Measurements from ENCODE around the gene PPM1F.
A peak's percentile ranks its signal among the peaks of the same experiment; 100 is the strongest.

PPM1F gene, protein sequence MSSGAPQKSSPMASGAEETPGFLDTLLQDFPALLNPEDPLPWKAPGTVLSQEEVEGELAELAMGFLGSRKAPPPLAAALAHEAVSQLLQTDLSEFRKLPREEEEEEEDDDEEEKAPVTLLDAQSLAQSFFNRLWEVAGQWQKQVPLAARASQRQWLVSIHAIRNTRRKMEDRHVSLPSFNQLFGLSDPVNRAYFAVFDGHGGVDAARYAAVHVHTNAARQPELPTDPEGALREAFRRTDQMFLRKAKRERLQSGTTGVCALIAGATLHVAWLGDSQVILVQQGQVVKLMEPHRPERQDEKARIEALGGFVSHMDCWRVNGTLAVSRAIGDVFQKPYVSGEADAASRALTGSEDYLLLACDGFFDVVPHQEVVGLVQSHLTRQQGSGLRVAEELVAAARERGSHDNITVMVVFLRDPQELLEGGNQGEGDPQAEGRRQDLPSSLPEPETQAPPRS

GRCh38 chr22:21952586-21953571 is at the start of gene PPM1F:
PPM1F (minus strand) TSS chr22:21952848; CDS start chr22:21946048, 6,800 bp downstream.
- no peak for DNase-seq

- DNase-seq, result no peak
Observed at GRCh38 chr22:22001664-22002525, 49.2 kb upstream of the PPM1F start.

DNA sequence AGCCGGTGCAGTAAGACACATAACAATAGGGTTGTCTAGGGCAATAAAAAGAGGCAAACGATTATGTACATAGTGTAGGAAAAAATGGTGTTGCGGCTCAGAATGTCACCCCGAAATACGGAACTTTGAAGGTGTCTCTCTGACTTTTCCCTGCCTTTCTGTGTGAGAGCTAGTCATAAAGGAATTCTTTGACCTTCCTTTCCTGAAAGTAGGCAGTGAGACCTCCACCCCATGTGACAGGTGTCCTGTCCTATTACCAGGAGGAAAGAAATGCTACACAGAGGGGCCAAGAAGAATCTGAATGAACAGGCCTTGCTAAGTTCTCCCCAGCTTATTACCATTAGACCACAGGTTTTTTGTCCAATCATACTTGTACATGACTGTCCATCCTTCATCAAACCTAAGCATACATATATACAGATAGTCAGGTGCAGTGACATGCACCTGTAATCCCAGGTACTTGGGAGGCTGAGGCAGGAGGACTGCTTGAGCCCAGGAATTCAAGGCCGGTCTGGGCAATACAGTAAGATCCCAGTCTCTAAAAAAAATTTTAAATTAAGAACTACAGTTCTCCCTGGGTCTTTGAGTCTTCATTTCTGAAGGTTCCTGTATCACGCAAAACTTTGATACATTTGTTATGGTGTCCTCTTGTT is 46.1 kb upstream of the PPM1F start:
- DNase-seq, result no peak

- no peak for DNase-seq
Observed at GRCh38 chr22:21996175-21996720, 43.6 kb upstream of the PPM1F start.

DNA sequence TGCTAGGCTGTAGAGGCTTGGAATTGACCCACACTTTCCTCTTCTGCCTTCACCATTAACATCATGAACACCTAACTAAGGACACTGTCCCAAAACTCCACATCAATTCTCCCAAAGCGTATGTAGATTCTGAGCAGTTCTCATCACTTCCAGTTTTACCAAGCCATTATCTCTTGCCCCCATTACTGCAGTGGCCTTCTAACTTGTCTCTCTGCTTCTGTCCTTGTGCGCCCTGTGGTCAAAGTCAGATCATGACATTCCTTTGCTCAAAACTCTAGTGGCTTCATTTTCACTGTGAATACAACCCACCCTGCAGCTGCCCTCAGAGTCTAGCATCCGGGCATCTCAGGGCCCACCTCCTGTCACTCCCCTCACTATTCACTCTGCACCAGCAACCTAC is 43.0 kb upstream of the PPM1F start:
- no peak for DNase-seq

DNA sequence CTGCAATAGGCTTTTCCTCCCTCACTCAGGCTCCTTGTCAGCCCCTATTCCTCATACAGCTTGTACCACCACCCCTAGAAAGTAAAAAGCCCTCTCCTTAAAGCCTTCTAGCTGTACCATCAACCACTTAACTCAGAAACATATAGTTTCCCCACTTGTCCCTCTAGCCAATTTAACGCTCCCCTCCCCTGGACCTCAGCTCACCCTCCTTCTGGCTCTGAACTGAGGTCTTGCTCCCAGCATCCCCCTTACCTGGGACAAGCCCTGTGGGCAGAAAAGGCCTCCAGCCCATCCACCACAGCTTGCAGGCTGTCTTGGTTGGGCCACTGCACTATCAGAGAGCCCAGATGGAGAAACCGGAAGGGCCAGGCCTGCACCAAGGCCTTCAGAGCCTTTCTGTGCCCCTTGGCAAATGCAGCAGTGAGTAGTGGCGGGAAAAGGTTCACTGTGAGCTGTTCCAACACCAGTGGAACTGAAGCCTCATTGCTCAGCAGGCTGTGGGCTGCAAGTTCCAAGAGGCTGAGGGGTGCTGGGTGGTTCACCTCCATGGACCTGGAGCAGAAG is 42.3 kb upstream of the PPM1F start:
- no peak for DNase-seq

- DNase-seq, result no peak
Observed at GRCh38 chr22:21992593-21993237, 40.1 kb upstream of the PPM1F start.

GRCh38 chr22:21991774-21992173 is 39.1 kb upstream of the PPM1F start:
- DNase-seq, result no peak

DNA sequence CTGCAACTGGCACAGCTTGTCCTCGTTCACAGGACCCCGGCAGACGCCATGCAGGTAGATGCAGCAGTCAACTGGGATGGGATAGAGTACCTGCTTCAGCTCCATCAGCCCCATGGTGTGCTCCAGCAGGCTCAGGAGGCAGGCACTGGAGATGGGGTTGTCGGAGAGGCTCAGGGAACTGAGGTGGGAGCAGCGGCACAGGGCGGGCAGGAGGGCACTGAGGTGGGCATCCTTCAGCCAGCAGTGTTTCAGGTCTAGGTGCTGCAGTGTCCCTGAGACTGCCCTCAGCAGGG is 38.6 kb upstream of the PPM1F start:
- DNase-seq, result no peak

- no peak for DNase-seq
Observed at GRCh38 chr22:21990445-21991303, 38.0 kb upstream of the PPM1F start.

GRCh38 chr22:21989049-21989448 is 36.4 kb upstream of the PPM1F start:
- no peak for DNase-seq

- no peak for DNase-seq
Observed at GRCh38 chr22:21985214-21985613, 32.6 kb upstream of the PPM1F start.

GRCh38 chr22:21984793-21985192 is 32.1 kb upstream of the PPM1F start:
- DNase-seq, result no peak

DNA sequence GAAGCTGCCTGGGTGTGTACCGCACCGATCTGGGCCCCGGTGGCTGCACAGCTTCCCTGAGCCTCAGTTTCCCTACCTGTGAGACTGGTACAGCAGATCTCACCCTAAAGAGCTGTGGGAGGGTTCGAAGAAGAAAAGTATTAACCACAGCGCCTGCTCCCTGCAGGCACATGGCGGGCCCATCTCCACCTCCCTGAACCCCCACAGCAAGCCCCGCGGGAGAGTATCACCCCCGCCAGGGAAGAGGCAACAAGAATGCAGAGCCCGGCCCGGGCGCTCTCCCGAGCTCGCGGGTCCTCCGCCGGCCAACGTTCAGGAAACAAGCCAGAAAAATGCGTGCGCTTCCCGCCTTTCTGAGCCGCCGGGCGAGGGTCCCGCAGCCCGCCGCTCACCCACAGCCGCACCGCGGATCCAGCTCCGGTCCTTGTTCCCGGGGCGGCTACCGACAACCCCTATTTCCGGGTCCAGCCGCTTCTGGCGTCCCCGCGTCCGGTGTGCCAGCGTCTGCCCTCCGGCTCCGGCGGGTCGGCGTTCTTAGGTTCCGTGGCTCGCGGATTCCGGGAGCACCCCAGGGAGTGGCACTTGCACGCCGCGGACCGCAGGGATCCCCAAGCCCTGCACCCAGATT is 29.8 kb upstream of the PPM1F start, which contains the start of gene TOP3B:
Gene TOP3B, minus strand, starts transcription at position 450 of the 628 bp plus-strand sequence. CDS start 7,078 bp downstream, outside the sequence.
- peak; percentile 15 for DNase-seq

DNA sequence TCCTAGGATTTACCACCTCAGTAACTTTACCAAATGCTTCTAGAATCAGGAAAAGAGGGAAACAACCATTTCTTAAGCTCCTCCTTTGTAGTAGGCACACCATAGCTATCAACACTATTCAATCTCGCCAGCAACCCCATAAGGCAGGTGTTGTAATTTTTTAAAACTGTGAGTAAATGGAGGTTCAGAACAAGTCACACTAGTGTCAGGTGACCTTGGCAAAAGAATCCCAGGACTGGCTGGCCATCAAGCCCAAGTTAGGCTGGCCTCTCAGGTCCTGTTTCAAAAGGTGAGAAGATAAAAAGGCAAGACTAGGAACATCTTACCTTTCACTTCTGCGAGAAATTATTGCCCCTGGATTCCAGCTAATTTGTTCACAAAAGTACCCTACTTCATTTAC is 29.2 kb upstream of the PPM1F start:
- no peak for DNase-seq

DNA sequence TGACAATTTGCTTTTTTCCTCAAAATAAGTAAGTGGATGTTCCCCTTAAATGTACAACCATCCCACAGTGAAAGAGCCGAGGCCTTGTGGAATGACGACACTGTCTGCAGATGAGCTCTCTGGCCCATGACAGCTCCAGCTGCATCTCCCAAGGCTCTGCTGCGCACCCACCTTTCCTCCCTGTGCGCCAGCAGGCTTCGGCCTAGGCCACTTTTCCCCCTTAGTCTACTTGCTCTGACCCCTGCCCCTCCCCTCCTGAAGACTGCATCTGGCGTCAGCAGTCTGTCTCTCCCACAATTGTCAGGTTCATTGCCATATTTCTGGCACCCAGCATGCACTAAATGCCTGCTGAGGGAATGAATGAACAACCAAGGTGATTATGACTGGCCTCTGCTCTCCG is 27.9 kb upstream of the PPM1F start:
- no peak for DNase-seq

GRCh38 chr22:21978564-21979386 is 26.1 kb upstream of the PPM1F start:
- no peak for DNase-seq

DNA sequence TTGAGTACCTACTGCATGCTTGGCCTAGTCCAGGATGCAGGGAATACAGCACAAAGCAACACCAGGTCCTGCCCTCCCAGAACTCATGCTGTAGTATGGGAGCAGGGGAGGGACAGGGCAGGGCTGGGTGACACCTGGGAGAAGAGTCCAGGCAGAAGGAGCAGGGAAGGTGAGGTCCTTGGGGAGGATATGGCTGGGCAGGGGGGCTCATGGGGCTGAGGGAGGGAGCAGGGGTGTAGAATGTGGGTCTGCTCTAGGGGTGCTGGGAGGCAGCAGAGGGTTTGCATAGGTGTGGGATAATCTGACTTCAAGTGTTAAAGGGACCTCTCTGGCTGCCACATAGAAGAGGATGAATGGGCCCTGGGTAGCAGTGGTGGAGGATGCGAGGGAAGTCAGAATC is 25.2 kb upstream of the PPM1F start:
- no peak for DNase-seq
